Posterior cingulate gyrus (tissue), 11 donors: Measurements from ENCODE around the gene MOB3B.

Source experiments
- DNase-seq, 10 donors: peaks; one replicate each; pipeline versions ENCODE4 v3.0.0 to v3.0.0-alpha.2; 2020 to 2021; ENCODE audit warnings: mixed read lengths in 3 of 10
- intact Hi-C: fragments of 100-400 bp; cut with DNase I; formaldehyde crosslinking; loops from one replicate; pipeline ENCODE4 v1.15.1; 2023

The MOB3B gene

DNA sequence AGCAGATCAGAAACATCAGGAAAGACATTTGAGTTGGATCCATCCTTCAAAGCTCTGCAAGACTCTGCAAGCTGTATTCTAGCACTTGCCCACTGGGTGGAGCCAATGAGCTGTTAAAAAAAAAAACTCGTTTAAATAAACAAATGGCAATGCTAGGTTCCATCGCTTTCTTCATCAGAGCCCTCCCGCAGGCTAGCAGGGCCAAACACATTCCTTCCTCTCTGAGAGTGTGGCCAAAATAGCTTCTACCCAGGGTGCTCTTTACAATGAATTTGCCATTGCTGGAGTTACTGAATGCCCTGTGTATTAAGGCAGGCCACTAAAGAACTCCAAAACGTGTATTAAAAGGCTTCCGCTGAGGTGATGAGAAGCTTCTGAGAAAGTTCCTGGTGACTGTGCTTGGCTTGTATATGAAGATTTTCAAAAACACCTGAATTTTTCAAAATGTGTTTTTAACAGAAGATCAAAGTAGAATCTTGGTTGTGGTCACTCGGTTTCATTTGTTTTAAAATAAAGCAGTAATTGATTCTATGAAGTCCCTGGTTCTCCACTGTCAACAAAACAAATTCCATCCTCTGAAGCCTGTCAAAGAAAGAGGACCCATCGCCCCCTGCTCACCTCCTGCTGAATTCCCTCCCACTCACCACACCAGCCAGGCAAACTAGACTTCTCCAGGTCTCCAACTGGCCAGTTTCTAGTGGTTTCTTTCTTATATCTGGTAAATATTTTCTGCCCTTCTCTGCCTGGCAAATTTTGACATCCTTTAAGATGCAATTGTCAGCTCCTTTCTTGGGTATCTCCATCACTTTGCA is 196.2 kb downstream of the MOB3B start:
- intact Hi-C loops, result loop anchor here (1.0 kb wide), 1 partner anchor 196 kb away; the partner anchor contains the start of gene MOB3B
- DNase-seq, result peak in 8 of 10 donors; percentile 37 to 92 (median 65)

DNA sequence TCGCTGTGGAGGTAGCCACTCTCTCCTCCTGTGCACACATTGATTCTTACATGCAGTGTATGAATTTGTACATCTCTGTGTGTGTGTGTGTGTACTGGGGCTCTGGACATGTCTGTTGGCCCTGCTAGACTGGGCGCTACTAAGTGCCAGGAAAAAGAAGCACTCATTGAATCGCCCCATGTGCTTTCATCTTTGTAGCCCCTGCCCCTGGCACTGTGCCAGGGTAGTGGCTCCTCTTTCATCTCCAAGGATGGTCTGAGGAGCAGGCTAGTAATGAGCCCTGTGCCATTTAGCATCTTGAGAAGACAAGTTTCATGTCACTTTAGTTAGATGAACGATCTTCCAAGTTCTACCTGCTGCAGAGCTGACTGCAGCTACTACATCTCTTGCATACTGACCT is 198.2 kb downstream of the MOB3B start:
- intact Hi-C loops, result no loop called here
- DNase-seq, result peak in 1 of 10 donors; percentile 72

GRCh38 chr9:27329291-27329690 is 200.3 kb downstream of the MOB3B start:
- intact Hi-C loops, result no loop called here
- peak in 6 of 10 donors; percentile 42 to 90 (median 70) for DNase-seq

GRCh38 chr9:27328483-27328882 is 201.1 kb downstream of the MOB3B start:
- intact Hi-C loops, result no loop called here

GRCh38 chr9:27311184-27311583 is 218.4 kb downstream of the MOB3B start:
- intact Hi-C loops, result no loop called here
- DNase-seq, result no peak

More at GRCh38 chr9:27328483-27328882, 201.1 kb downstream of the MOB3B start:
- no peak for DNase-seq

DNA sequence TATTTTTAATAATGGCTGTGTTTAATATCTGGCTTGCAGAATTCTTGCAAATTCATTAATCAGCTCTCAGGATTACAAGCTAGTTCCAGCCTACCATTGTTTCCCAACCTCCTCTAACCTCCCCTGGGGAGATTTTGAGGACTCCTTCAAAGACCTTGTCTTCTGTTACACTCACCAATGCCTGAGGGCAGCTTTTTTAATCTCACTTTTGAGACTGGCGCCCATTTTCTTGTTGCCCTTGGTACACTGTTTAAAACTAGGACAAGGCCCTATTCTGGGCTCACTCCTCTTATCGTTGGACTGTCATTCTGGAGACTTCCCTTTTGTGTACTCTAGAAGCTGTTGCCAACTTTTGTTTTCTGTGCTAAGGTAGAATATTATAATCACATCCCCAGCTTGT is 219.0 kb downstream of the MOB3B start:
- intact Hi-C loops, result no loop called here
- no peak for DNase-seq

- DNase-seq, result no peak
- intact Hi-C loops, result no loop called here
Measured at GRCh38 chr9:27308691-27309390, 220.8 kb downstream of the MOB3B start.

DNA sequence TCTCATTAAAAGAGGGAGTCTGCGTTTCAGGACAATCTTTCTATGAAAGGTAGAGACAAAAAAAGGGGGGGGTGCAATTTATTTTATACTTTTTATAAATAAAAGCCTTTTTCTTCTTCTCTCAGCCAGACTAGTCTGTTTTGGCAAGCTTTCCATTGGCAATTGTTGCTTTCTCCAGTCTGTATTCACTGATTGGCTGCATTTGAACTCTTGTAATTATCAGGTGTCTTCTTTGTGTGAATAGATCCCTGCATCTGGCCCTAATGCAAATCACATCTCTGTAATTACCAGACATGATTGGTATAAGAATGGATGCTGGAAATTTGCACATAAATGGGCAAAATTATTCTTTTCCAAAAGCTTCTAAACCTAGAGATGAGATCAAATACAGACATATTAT is 225.1 kb downstream of the MOB3B start:
- no peak for DNase-seq
- intact Hi-C loops, result no loop called here

DNA sequence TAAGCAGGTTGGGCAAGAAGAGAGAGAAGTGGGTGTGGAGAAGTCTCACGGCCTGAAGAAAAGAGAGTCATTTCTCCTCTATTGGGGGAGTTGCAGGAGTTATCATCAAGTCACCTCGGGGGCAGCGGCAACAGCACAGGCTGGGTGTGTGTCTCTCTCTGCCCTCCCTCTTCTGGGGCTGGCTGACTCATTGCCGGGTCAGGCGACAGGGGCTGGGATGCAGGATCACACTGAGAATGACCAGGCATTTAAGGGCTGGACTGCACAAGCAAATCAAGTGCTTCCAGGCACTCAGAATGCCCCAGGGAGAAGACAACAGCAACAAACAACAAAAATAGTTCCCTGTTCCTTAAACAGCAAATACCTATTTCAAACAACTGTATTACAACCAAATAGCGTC is 226.4 kb downstream of the MOB3B start:
- DNase-seq, result peak in 1 of 10 donors; percentile 59
- intact Hi-C loops, result no loop called here

GRCh38 chr9:27297050-27297449 is 232.6 kb downstream of the MOB3B start, which contains the start of gene EQTN:
TSS of gene EQTN (minus strand) at chr9:27297150. CDS start at chr9:27297055, 95 bp downstream.
- no peak for DNase-seq
- intact Hi-C loops, result no loop called here

DNA sequence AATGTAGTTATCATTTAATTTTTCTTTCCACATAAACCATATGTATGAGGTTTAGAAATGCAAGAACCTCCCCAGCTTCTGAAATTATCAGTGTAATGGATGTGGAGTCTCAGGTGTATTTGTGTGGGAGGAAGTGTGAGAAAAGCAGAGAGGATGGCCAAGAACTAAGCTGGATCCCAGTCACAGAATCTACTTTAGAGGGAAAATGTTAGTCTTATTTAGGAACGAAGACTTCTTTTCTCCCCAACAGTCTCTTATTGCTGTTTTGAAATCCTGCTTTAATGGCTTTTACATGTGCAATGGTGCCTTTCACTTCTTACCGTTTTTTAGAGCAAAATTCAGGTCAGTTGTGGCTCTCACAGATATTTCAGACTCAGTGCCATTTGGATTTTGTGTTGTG is 235.6 kb downstream of the MOB3B start:
- intact Hi-C loops, result no loop called here
- no peak for DNase-seq

- intact Hi-C loops, result no loop called here
- DNase-seq, result no peak
Measured at GRCh38 chr9:27292659-27293405, 236.8 kb downstream of the MOB3B start.

DNA sequence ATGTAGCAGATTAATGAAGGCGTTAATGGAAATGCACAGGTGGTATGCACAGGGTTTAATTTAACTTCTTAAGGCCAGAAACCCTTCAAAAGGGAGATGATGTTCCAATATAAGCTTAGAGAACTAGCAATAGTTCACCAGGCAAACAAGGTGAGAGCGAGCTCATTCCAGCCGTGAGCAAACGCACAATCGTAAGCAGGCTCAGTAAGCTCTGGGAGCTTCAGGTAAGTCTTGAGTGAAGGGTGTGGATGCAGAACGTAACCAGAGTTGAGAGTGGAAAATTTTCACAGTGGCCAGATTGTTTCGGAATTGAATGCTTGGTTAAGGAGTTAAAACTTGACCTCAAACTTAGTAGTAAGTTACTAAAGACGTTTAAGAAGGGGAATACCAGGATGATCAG is 238.3 kb downstream of the MOB3B start:
- intact Hi-C loops, result no loop called here
- no peak for DNase-seq

DNA sequence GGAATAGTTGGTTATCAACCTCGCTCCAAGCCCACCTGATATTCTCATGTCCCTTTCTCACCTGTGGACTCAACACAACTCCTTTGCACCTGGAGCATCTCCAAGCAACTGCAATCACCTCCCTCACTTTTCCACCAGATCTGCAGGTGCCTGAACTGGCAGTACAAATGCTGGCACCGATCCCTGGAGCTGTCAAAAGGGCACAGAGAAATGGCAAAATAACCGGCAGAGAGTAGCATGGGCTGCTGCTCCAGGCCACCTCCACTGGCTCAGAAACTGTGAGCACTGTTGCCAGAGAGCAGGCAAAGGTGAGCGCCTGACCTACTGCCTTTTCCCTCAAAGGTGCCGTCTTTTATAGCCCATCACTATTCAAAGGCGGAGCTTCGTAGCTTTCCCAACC is 247.3 kb downstream of the MOB3B start:
- intact Hi-C loops, result no loop called here
- no peak for DNase-seq

DNA sequence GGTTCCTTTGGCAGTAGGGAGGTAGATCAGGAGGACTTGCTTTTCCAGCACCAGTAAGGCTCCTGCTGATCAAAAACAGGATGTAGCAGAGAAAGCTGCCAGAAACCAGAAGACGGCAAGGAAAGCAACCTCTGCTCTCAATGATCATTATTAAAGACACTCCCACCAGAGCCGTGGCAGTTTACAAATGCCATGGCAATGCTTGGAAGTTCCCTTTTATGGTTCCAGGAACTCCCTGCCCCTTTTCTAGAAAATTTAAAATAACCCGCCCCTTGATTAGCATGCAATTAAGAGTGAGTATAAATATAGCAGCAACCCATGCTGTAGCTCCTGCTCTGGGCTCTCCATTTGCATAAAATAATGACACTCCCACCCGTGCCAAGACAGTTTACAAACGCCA is 248.8 kb downstream of the MOB3B start:
- intact Hi-C loops, result no loop called here
- DNase-seq, result no peak

DNA sequence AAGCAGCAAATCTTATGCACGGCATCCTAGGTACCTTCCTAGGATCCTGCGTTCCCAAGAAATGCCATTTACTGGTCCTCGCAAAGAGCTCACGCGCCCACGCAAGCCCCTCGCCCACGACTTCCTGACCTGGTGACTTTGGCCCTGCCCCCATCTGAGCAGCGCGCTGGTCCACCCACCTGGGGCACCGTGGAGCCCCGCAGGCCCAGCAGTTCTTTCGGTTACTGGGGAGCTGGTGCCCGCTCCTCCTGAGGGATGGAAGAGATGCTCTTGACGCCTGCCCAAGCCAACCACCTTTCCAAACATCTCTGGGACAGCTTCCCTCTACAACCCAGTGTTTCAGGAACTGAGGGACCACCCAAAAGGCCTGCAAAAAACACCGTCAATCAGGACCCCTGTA is 249.4 kb downstream of the MOB3B start:
- DNase-seq, result peak in 1 of 10 donors; percentile 79
- intact Hi-C loops, result no loop called here

DNA sequence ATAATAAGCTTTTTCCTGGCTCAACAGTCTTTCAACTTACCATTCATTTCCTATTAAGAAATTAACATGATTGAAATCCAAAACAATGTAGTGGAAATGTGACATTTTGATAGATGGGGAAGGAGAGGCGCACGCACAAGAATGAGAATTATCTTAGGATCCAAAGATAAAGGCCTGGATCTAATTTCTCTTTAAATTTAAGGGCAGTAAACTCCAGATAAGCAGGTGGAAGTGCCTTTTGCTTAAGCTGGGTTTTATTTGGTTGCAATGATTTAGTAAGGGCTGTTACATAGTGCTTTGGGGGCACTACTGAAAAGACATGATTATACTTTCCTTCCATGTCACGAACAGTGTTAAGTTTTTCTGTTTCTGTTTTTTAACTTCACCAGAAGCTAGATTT is 250.0 kb downstream of the MOB3B start:
- intact Hi-C loops, result loop anchor here (5.0 kb wide), 1 partner anchor 268 kb away; no protein-coding TSS in a partner anchor
- no peak for DNase-seq

DNA sequence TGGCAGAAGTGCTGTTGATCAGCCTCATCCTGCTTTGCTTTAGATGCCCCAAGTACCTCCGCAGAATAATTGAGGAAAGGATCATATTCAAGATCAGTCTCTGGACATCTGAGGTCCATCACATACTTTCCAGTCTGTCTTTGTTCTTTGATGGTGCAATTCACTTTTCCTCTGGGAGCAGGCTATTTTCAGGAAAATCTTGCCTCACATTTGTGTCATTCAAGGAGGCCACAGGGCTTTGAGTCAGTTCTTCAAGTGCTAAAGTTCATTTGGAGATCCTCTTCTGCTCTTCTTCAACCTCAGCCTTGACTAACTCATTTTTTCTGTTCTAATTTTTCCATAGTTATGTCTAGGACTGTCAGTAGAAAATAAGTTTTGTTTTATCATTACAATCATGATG is 251.2 kb downstream of the MOB3B start:
- no peak for DNase-seq
- intact Hi-C loops, result loop anchor here (5.0 kb wide), 1 partner anchor 269 kb away; no protein-coding TSS in a partner anchor

GRCh38 chr9:27276193-27277030 is 253.2 kb downstream of the MOB3B start:
- intact Hi-C loops, result loop anchor here (2.0 to 5.0 kb wide), 2 partner anchors 244 to 271 kb away; no protein-coding TSS in a partner anchor
- DNase-seq, result peak in 1 of 10 donors; percentile 13
